Measurements from ENCODE around the gene SEC24A. TPM values are rescaled to one million over a fixed set of nuclear protein-coding genes. Genes with fewer than 3 reads are reported as not detected.
"Not testable (repeated sequence)": the region's sequence is repeated elsewhere in the genome, so short reads cannot be mapped to it uniquely, and the experiment has no call there.

SEC24A gene
- total RNA-seq, 1 experiment from 2014 or later: 24.4 TPM

GRCh38 chr5:134649163-134649835, 714 bp downstream of the SEC24A start:
- DNase-seq (ENCODE audit: low read depth): no peak

GRCh38 chr5:134650660-134651059, 2.1 kb downstream of the SEC24A start:
- not testable (repeated sequence) for DNase-seq (ENCODE audit: low read depth)

- DNase-seq (ENCODE audit: low read depth): no peak
Observed at GRCh38 chr5:134651531-134651930, 2.9 kb downstream of the SEC24A start.

GRCh38 chr5:134656690-134657089, 8.1 kb downstream of the SEC24A start:
- no peak for DNase-seq (ENCODE audit: low read depth)

- DNase-seq (ENCODE audit: low read depth): no peak
Observed at GRCh38 chr5:134659456-134659855, 10.9 kb downstream of the SEC24A start.

- DNase-seq (ENCODE audit: low read depth): no peak
Observed at GRCh38 chr5:134659922-134660321, 11.3 kb downstream of the SEC24A start.

GRCh38 chr5:134662971-134663370, 14.4 kb downstream of the SEC24A start:
- no peak for DNase-seq (ENCODE audit: low read depth)

GRCh38 chr5:134664448-134664847, 15.9 kb downstream of the SEC24A start:
- no peak for DNase-seq (ENCODE audit: low read depth)

- DNase-seq (ENCODE audit: low read depth): peak; percentile 16
Observed at GRCh38 chr5:134673546-134673945, 25.0 kb downstream of the SEC24A start.

GRCh38 chr5:134677357-134677756, 28.8 kb downstream of the SEC24A start:
- not testable (repeated sequence) for DNase-seq (ENCODE audit: low read depth)

- DNase-seq (ENCODE audit: low read depth): not testable (repeated sequence)
Observed at GRCh38 chr5:134690144-134690543, 41.6 kb downstream of the SEC24A start.

- no peak for DNase-seq (ENCODE audit: low read depth)
Observed at GRCh38 chr5:134692722-134693121, 44.1 kb downstream of the SEC24A start.

GRCh38 chr5:134708301-134708700, 59.7 kb downstream of the SEC24A start:
- no peak for DNase-seq (ENCODE audit: low read depth)

- no peak for DNase-seq (ENCODE audit: low read depth)
Observed at GRCh38 chr5:134714120-134714519, 65.5 kb downstream of the SEC24A start.

- no peak for DNase-seq (ENCODE audit: low read depth)
Observed at GRCh38 chr5:134714541-134714940, 66.0 kb downstream of the SEC24A start.

GRCh38 chr5:134715466-134715865, 66.9 kb downstream of the SEC24A start:
- not testable (repeated sequence) for DNase-seq (ENCODE audit: low read depth)

- DNase-seq (ENCODE audit: low read depth): no peak
Observed at GRCh38 chr5:134724872-134725271, 76.3 kb downstream of the SEC24A start.

- DNase-seq (ENCODE audit: low read depth): no peak
Observed at GRCh38 chr5:134732819-134733218, 84.2 kb downstream of the SEC24A start.

GRCh38 chr5:134735243-134735642, 86.7 kb downstream of the SEC24A start:
- DNase-seq (ENCODE audit: low read depth): no peak

- no peak for DNase-seq (ENCODE audit: low read depth)
Observed at GRCh38 chr5:134736173-134736812, 87.7 kb downstream of the SEC24A start.

GRCh38 chr5:134738133-134738962, 89.8 kb downstream of the SEC24A start, which contains the start of gene CAMLG:
Gene CAMLG, plus strand, starts transcription at chr5:134738548. Its CDS starts 73 bp downstream, at chr5:134738621.
- DNase-seq (ENCODE audit: low read depth): peak; percentile 95

GRCh38 chr5:134738963-134739661, 90.5 kb downstream of the SEC24A start:
- DNase-seq (ENCODE audit: low read depth): peak; percentile 41
